MCF 10A (cell line): ENCODE data around the gene ADAMTSL1. TPM values are rescaled to one million over a fixed set of nuclear protein-coding genes. Genes with fewer than 3 reads are reported as not detected.

Source experiments
- BruUV-seq: library from RNA; stranded (reverse); fragments of 400-500 nt; replicated peaks from 2 replicates; lab custom pipeline; 2021; lab: Mats Ljungman, UMichigan
- CTCF ChIA-PET: fragments of 300-600 bp; sonication (Branson Sonifier 250); formaldehyde crosslinking; extraction: SDS; loops from one replicate; lab custom pipeline; 2021; ENCODE audit warnings: antibody characterized with exemption, inconsistent platforms; lab: Yijun Ruan, JAX
- POLR2A ChIA-PET: fragments of 300-600, 350-650 bp; sonication (Branson Sonifier 250); formaldehyde crosslinking; extraction: SDS; loops from one replicate; lab custom pipeline; 2020; ENCODE audit warnings: antibody characterized with exemption, inconsistent platforms; lab: Yijun Ruan, JAX
- DNase-seq: peaks from one replicate; pipeline ENCODE4 v3.0.0-alpha.2; 2018; ENCODE audit not compliant: unreplicated experiment
- H3K27ac Mint-ChIP-seq: one replicate; pipeline ENCODE4 v1.8.0; 2022; ENCODE audit warnings: mild to moderate bottlenecking, low read depth, mixed read lengths; ENCODE audit not compliant: unreplicated experiment
- H3K27me3 Mint-ChIP-seq: one replicate; pipeline ENCODE4 v1.8.0; 2022; ENCODE audit warnings: mixed read lengths; ENCODE audit not compliant: insufficient read depth, unreplicated experiment
- H3K36me3 Mint-ChIP-seq: one replicate; pipeline ENCODE4 v1.8.0; 2022; ENCODE audit warnings: mild to moderate bottlenecking, moderate library complexity, mixed read lengths; ENCODE audit not compliant: insufficient read depth, unreplicated experiment
- H3K4me1 Mint-ChIP-seq: one replicate; pipeline ENCODE4 v1.8.0; 2022; ENCODE audit warnings: mixed read lengths; ENCODE audit not compliant: insufficient read depth, unreplicated experiment
- H3K4me3 Mint-ChIP-seq: one replicate; pipeline ENCODE4 v1.8.0; 2022; ENCODE audit warnings: mild to moderate bottlenecking, moderate library complexity, mixed read lengths; ENCODE audit not compliant: unreplicated experiment
- H3K9me3 Mint-ChIP-seq: one replicate; pipeline ENCODE4 v1.8.0; 2022; ENCODE audit warnings: mixed read lengths; ENCODE audit not compliant: unreplicated experiment
- intact Hi-C: fragments of 100-400 bp; cut with micrococcal nuclease; formaldehyde crosslinking; loops from 2 replicates; pipeline ENCODE4 v1.14.1; 2022
- total RNA-seq: library from RNA; stranded (reverse); gene quantifications from 2 replicates; pipeline ENCODE4 v1.2.3, GENCODE V29; 2022
- TF ChIP-seq, protein P1 (sequence below): fragments of 200-600 bp; IDR thresholded peaks from one replicate; pipeline ENCODE4 v1.8.0; 2022; ENCODE audit warnings: antibody characterized with exemption, mild to moderate bottlenecking; ENCODE audit not compliant: unreplicated experiment

Gene ADAMTSL1
- total RNA-seq, 1 experiment from 2014 or later: not detected

DNA sequence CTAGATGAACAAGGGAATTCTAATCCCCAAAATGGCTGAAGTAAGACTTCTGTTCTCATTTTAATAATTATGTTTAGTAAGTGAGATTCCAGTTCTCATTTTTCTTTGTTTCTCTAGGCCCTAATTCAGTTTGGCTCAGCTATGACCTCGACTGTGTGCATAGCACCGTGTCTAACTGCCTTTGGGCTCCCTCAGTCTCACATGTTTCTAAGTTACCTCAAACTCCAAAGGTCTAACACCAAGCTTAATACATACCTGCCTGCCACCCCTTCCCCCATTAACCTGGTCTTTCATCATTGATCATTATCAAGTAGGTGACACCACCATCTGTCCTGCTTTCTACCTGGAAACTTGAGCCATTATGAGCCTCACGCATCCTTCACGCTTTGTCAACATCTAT is 285.9 kb downstream of the ADAMTSL1 start:
- TF ChIP-seq, protein P1, sequence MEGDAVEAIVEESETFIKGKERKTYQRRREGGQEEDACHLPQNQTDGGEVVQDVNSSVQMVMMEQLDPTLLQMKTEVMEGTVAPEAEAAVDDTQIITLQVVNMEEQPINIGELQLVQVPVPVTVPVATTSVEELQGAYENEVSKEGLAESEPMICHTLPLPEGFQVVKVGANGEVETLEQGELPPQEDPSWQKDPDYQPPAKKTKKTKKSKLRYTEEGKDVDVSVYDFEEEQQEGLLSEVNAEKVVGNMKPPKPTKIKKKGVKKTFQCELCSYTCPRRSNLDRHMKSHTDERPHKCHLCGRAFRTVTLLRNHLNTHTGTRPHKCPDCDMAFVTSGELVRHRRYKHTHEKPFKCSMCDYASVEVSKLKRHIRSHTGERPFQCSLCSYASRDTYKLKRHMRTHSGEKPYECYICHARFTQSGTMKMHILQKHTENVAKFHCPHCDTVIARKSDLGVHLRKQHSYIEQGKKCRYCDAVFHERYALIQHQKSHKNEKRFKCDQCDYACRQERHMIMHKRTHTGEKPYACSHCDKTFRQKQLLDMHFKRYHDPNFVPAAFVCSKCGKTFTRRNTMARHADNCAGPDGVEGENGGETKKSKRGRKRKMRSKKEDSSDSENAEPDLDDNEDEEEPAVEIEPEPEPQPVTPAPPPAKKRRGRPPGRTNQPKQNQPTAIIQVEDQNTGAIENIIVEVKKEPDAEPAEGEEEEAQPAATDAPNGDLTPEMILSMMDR: no peak
- H3K27ac Mint-ChIP-seq: no peak overlapping the region
- H3K4me3 Mint-ChIP-seq: no peak overlapping the region
- H3K4me1 Mint-ChIP-seq: peaks cover 5% of the 10 kb centered on the region
- no peaks in the 10 kb centered on the region for H3K9me3 Mint-ChIP-seq
- ChIA-PET CTCF (no interaction called here), POLR2A (interaction anchor here (0.6 to 0.8 kb wide), 2 partner anchors 10 to 35 kb away, joined by 3 to 5 read pairs; no protein-coding TSS in a partner anchor)
- intact Hi-C loops: no loop called here
- BruUV-seq: no TSS peak
- no peak for DNase-seq
- peaks cover 4% of the 10 kb centered on the region for H3K36me3 Mint-ChIP-seq
- H3K27me3 Mint-ChIP-seq: no peaks in the 10 kb centered on the region

DNA sequence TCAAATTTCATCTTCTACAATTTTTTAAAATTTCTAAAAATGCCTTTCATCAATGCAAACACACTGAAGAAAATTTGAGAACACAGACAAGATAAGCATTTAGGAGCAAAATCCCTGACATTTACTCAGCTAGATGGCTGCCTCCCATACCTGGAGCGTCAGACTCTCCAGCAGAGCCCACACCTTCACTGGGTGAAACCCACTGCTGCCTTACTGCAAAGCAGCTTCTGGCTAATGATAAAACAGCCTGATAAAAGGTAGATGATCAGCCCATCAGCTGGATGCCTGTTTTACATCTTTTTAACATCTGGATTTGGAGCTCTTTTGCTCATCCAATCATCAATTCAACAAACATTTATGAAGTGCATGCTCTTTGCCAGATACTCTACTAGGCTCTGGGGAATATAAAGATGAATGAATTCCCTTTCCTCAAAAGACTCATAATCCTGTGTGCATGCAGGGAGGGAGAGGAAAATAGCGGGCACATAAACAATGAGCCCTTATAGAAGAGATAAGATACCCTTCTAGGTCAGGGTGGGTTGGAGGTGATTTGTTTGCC is 287.9 kb downstream of the ADAMTSL1 start:
- peaks cover 4% of the 10 kb centered on the region for H3K36me3 Mint-ChIP-seq
- no peaks in the 10 kb centered on the region for H3K9me3 Mint-ChIP-seq
- peaks cover under 1% of the 10 kb centered on the region for H3K4me1 Mint-ChIP-seq
- no peak for DNase-seq
- ChIA-PET CTCF (no interaction called here), POLR2A (no interaction called here)
- H3K27ac Mint-ChIP-seq: no peak overlapping the region
- TF ChIP-seq, protein P1: no peak
- no TSS peak for BruUV-seq
- no peaks in the 10 kb centered on the region for H3K27me3 Mint-ChIP-seq
- H3K4me3 Mint-ChIP-seq: no peak overlapping the region
- intact Hi-C loops: no loop called here

- Mint-ChIP-seq H3K27me3 (no peaks in the 10 kb centered on the region), H3K9me3 (no peaks in the 10 kb centered on the region), H3K4me3 (no peak overlapping the region), H3K4me1 (no peaks in the 10 kb centered on the region), H3K36me3 (peaks cover 4% of the 10 kb centered on the region), H3K27ac (no peak overlapping the region)
- ChIA-PET POLR2A (no interaction called here), CTCF (interaction anchor here (0.6 kb wide), 1 partner anchor 435 kb away, joined by 3 read pairs; no protein-coding TSS in a partner anchor)
- intact Hi-C loops: no loop called here
- TF ChIP-seq, protein P1: no peak
- BruUV-seq: no TSS peak
- DNase-seq: no peak
Observed at GRCh38 chr9:18766989-18767550, 293.1 kb downstream of the ADAMTSL1 start.

- no TSS peak for BruUV-seq
- Mint-ChIP-seq H3K36me3 (no peaks in the 10 kb centered on the region), H3K9me3 (no peaks in the 10 kb centered on the region), H3K4me1 (no peaks in the 10 kb centered on the region), H3K27ac (no peak overlapping the region), H3K27me3 (no peaks in the 10 kb centered on the region), H3K4me3 (no peak overlapping the region)
- TF ChIP-seq, protein P1: no peak
- no peak for DNase-seq
- intact Hi-C loops: no loop called here
- ChIA-PET POLR2A (interaction anchor here (1.2 kb wide), 1 partner anchor 10 kb away, joined by 3 read pairs; no protein-coding TSS in a partner anchor), CTCF (no interaction called here)
Observed at GRCh38 chr9:18768951-18769622, 295.1 kb downstream of the ADAMTSL1 start.
